Peyer's patch (tissue), 4 donors: ENCODE data around the gene GREB1L. TPM values are rescaled to one million over a fixed set of nuclear protein-coding genes. Genes with fewer than 3 reads are reported as not detected.

Experiments used
- DNase-seq, 3 donors: peaks; one replicate each; pipeline ENCODE4 v3.0.0-alpha.2; 2017 to 2019
- H3K27ac ChIP-seq, 4 donors: fragments of 200-600 bp; sonication (generic); one replicate each; pipeline ENCODE4 v1.5.1; 2016 to 2019
- H3K27me3 ChIP-seq, 2 donors: fragments of 200-600 bp; sonication (generic); one replicate each; pipeline ENCODE4 v1.5.1; 2019
- H3K36me3 ChIP-seq, 3 donors: fragments of 200-600 bp; sonication (generic); one replicate each; pipeline ENCODE4 v1.5.1; 2016 to 2019
- H3K4me1 ChIP-seq, 4 donors: fragments of 200-600 bp; sonication (generic); one replicate each; pipeline ENCODE4 v1.5.1; 2016 to 2019
- H3K4me3 ChIP-seq, 4 donors: fragments of 200-600 bp; sonication (generic); 1 replicate in 3 of 4; 2 replicates in 1 of 4; pipeline ENCODE4 v1.5.1; 2016 to 2019; ENCODE audit warnings: mild to moderate bottlenecking in 1 of 4
- H3K9me3 ChIP-seq, 4 donors: fragments of 200-600 bp; sonication (generic); one replicate each; pipeline ENCODE4 v1.5.1; 2016 to 2019; ENCODE audit warnings: mild to moderate bottlenecking in 1 of 4
- POLR2A ChIP-seq, 2 donors: fragments of 450-650 bp; IDR thresholded peaks; one replicate each; pipeline ENCODE4 v1.5.1; 2017; ENCODE audit warnings: antibody characterized with exemption in 2 of 2, mild to moderate bottlenecking in 2 of 2, moderate library complexity in 2 of 2
- total RNA-seq, 4 donors: library from RNA; depleted of rRNA; stranded (reverse); fragments of >200 nt; gene quantifications; one replicate each; pipeline ENCODE4 v1.1.0, GENCODE V29; 2016
- TF ChIP-seq, protein P1 (sequence below), 6 experiments: fragments of 450-650 bp in 4 of 6; fragments of 200-600 bp in 2 of 6; sonication (generic) in 1 of 6; IDR thresholded peaks; one replicate each; pipeline ENCODE4 v1.5.1; 2017 to 2019; ENCODE audit warnings: antibody characterized with exemption in 6 of 6, mild to moderate bottlenecking in 3 of 6, moderate library complexity in 1 of 6

GREB1L gene
- total RNA-seq, 4 donors from 2014 or later, result 0.53 to 3.3 (median 2.8) TPM

DNA sequence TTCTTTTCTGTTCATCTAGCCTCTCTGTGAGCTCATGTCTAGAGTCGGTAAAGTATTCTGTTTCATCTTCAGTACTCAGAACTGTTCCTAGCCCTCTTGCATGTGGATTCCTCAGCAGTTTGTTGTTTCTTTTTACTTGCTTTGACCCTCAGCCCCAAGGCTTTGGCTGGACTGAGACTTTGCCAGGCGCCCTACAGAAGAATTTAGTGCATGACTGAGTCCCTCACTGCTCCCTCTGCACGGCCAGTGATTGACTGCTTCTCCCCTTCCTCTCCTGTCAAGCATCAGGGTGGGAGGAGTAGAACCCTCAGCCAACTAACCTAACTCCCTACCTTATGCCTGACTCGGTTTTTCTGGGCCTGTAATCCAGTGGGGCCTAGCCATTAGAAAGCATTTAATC lies 248.7 kb downstream of the GREB1L start:
- H3K27ac ChIP-seq, result no peak overlapping the region
- H3K9me3 ChIP-seq, result no peaks in the 10 kb centered on the region
- H3K36me3 ChIP-seq, result no peaks in the 10 kb centered on the region
- no peaks in the 10 kb centered on the region for H3K4me1 ChIP-seq
- DNase-seq, result no peak
- no peak overlapping the region for H3K4me3 ChIP-seq
- H3K27me3 ChIP-seq, result no peaks in the 10 kb centered on the region
- TF ChIP-seq POLR2A (IDR thresholded peaks at IDR 0.05), result no peak
- TF ChIP-seq, protein P1, sequence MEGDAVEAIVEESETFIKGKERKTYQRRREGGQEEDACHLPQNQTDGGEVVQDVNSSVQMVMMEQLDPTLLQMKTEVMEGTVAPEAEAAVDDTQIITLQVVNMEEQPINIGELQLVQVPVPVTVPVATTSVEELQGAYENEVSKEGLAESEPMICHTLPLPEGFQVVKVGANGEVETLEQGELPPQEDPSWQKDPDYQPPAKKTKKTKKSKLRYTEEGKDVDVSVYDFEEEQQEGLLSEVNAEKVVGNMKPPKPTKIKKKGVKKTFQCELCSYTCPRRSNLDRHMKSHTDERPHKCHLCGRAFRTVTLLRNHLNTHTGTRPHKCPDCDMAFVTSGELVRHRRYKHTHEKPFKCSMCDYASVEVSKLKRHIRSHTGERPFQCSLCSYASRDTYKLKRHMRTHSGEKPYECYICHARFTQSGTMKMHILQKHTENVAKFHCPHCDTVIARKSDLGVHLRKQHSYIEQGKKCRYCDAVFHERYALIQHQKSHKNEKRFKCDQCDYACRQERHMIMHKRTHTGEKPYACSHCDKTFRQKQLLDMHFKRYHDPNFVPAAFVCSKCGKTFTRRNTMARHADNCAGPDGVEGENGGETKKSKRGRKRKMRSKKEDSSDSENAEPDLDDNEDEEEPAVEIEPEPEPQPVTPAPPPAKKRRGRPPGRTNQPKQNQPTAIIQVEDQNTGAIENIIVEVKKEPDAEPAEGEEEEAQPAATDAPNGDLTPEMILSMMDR (IDR thresholded peaks at IDR 0.05), result no peak

DNA sequence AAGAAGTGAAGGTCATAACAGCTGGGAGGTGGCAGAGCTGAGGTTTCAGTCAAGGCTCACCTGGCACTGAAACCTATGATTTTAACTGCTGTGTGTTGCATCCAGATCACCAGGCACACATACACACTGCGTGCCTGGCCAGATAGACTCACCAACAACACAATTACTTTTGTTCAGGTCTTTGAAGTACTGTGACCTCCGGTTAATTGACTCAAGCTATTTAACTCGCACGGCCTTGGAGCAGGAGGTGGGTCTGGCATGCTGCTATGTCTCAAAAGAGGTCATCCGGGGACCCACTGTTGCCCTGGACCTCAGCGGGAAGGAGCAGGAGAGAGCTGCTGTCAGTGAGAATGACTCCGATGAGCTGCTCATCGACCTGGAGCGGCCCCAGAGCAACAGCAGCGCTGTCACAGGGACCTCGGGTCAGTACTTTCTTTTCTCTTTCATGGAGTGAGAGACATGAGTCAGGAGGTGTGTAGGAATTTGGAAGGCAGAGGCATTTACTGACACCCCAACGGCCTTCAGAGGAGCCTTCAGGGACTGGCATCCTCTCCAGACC lies 254.3 kb downstream of the GREB1L start:
- no peaks in the 10 kb centered on the region for H3K9me3 ChIP-seq
- H3K4me1 ChIP-seq, result no peaks in the 10 kb centered on the region
- H3K27me3 ChIP-seq, result no peaks in the 10 kb centered on the region
- TF ChIP-seq, protein P1 (IDR thresholded peaks at IDR 0.05), result no peak
- no peak for TF ChIP-seq POLR2A (IDR thresholded peaks at IDR 0.05)
- H3K36me3 ChIP-seq, result no peaks in the 10 kb centered on the region
- H3K4me3 ChIP-seq, result no peak overlapping the region
- no peak overlapping the region for H3K27ac ChIP-seq
- DNase-seq, result no peak

DNA sequence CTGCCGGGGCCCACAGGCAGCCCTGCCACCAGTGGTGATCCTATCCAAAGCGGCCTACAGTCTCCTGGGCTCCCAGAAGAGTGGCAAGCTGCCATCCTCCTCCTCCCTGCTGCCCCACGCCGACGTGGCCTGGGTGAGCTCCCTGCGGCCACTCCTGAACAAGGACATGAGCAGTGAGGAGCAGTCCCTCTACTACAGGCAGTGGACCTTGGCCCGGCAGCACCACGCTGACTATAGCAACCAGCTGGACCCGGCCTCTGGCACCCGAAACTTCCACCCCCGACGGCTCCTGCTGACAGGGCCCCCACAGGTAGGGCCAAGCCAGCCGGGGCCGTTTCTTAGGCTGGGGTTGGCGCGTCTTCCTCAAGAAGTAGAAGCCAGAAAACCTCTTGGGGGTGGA lies 258.0 kb downstream of the GREB1L start:
- Histone ChIP-seq H3K36me3 (no peaks in the 10 kb centered on the region), H3K9me3 (no peaks in the 10 kb centered on the region), H3K27me3 (no peaks in the 10 kb centered on the region), H3K27ac (no peak overlapping the region), H3K4me3 (no peak overlapping the region), H3K4me1 (no peaks in the 10 kb centered on the region)
- no peak for DNase-seq
- TF ChIP-seq, protein P1 (IDR thresholded peaks at IDR 0.05), result no peak
- no peak for TF ChIP-seq POLR2A (IDR thresholded peaks at IDR 0.05)

DNA sequence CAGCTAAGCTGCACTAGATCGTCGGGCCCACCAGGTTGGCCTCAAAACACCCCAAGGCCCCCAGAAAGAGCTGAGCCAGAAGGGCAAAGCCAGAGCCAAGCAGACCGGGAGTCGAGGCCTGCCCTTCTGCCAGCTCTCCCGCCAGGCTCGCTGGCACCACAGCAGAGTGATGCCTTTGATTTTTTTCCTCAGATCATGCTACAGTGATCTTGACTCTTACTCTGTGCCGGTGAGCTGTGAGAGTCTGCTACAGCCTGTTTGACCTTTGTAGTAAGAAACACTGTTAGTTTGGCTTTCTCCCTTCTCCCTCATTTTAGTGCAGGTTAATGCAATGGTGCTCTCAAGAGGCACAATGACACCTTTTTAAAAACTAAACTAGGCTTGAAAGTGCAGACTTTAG lies 260.6 kb downstream of the GREB1L start:
- DNase-seq, result no peak

DNA sequence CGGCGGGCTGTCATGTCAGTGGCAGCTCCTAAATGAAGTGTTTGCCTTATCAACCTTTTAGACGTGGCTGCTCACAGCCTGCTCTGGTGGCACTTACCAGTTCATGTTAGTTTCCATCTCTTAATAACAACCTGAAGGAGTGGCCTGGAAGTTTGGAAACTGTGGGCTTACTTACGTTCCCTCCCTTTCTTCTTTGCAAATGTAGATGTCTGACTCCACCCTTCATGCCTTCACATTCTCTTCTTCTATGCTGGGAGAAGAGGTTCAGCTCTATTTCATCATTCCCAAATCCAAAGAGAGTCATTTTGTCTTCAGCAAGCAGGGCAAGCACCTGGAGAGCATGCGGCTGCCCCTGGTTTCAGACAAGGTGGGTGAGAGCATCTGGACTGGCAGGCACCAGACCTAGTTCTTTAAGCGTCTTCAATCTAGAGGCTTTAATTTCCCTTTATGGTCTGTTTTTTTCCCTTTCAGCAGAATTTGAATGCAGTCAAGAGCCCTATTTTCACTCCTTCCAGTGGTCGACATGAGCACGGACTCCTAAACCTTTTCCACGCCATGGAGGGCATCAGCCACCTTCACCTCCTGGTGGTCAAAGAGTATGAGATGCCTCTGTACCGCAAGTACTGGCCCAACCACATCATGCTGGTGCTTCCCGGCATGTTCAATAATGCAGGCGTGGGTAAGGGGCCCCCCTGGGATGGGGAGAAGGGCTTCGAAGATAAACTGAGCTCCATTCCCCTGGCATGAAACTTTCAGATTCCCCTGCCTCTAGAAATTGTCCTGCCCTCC lies 266.1 kb downstream of the GREB1L start:
- DNase-seq, result no peak
- no peaks in the 10 kb centered on the region for H3K9me3 ChIP-seq
- no peaks in the 10 kb centered on the region for H3K27me3 ChIP-seq
- H3K4me1 ChIP-seq, result no peaks in the 10 kb centered on the region
- H3K36me3 ChIP-seq, result no peaks in the 10 kb centered on the region
- TF ChIP-seq POLR2A (IDR thresholded peaks at IDR 0.05), result no peak
- TF ChIP-seq, protein P1 (IDR thresholded peaks at IDR 0.05), result no peak
- H3K4me3 ChIP-seq, result no peak overlapping the region
- H3K27ac ChIP-seq, result no peak overlapping the region

More for the DNA sequence above, 260.6 kb downstream of the GREB1L start:
- Histone ChIP-seq H3K9me3 (no peaks in the 10 kb centered on the region), H3K27ac (no peak overlapping the region), H3K4me1 (no peaks in the 10 kb centered on the region), H3K27me3 (no peaks in the 10 kb centered on the region), H3K4me3 (no peak overlapping the region), H3K36me3 (no peaks in the 10 kb centered on the region)
- TF ChIP-seq, protein P1 (IDR thresholded peaks at IDR 0.05), result no peak
- no peak for TF ChIP-seq POLR2A (IDR thresholded peaks at IDR 0.05)
